Measurements from ENCODE around the gene TP73.

DNA sequence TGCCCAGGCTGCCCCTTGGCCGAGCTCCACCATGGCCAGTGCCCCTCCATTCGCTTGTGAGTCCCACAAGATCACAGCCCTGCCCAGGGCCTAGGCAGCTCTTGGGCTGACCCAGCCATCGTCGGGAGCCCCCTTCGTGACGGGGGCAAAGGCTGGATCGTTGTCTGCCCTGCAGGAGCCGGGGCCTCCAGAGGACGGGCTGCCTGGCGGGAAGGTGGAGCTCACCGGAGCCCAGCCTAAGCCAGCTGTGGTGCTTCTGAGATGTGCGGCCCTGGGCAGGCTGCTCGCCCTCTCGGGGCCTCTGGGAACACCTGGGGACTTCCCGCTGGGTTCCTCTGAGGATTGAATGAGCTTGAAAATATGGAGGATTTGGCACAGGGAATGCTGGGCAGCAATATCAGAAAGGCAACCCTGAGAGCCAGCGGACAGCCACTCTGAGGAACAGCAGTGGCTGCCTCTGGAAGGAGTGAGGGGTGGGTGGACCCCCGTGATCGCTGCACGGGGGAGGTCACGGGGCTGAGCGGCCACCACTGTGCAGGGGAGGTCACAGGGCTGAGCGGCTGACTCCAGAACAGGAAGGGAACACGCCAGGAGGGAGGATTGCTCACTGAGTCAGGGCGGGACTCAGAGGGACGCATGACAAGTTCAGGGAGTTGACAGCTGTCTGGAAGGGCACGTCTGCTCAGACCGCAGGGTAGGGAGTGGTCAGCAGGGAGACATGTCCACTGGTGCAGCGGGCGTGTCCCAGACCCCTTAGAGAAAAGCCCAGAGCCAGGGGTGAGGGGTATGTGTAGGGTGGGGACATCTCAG is 19.3 kb downstream of the TP73 start:
- TF ChIP-seq, protein P1, sequence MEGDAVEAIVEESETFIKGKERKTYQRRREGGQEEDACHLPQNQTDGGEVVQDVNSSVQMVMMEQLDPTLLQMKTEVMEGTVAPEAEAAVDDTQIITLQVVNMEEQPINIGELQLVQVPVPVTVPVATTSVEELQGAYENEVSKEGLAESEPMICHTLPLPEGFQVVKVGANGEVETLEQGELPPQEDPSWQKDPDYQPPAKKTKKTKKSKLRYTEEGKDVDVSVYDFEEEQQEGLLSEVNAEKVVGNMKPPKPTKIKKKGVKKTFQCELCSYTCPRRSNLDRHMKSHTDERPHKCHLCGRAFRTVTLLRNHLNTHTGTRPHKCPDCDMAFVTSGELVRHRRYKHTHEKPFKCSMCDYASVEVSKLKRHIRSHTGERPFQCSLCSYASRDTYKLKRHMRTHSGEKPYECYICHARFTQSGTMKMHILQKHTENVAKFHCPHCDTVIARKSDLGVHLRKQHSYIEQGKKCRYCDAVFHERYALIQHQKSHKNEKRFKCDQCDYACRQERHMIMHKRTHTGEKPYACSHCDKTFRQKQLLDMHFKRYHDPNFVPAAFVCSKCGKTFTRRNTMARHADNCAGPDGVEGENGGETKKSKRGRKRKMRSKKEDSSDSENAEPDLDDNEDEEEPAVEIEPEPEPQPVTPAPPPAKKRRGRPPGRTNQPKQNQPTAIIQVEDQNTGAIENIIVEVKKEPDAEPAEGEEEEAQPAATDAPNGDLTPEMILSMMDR (IDR thresholded peaks at IDR 0.05) = no peak
- no peak for TF ChIP-seq POLR2A (IDR thresholded peaks at IDR 0.05)
